Omental fat pad (tissue), 4 donors: ENCODE results near the gene NRXN2. TPM values are rescaled to one million over a fixed set of nuclear protein-coding genes. Genes with fewer than 3 reads are reported as not detected.

Experiments
- ATAC-seq: fragments of 150-250 bp; one replicate; pipeline ENCODE4 v1.9.1; 2016; ENCODE audit warnings: mild to moderate bottlenecking, moderate library complexity; ENCODE audit not compliant: low FRiP score
- DNase-seq: peaks from one replicate; pipeline ENCODE4 v3.0.0-alpha.2; 2019; ENCODE audit warnings: low spot score
- CTCF ChIP-seq, 3 donors: fragments of 450-650 bp; IDR thresholded peaks; one replicate each; pipeline ENCODE4 v1.5.1; 2016 to 2017; ENCODE audit warnings: antibody characterized with exemption in 3 of 3, mild to moderate bottlenecking in 3 of 3, moderate library complexity in 2 of 3
- total RNA-seq, 4 donors: library from RNA; depleted of rRNA; stranded (reverse); fragments of >200 nt; gene quantifications; one replicate each; pipeline ENCODE4 v1.1.0, GENCODE V29; 2016

The NRXN2 gene
- total RNA-seq, 4 donors from 2014 or later = 1.5 to 6.3 (median 3.4) TPM

DNA sequence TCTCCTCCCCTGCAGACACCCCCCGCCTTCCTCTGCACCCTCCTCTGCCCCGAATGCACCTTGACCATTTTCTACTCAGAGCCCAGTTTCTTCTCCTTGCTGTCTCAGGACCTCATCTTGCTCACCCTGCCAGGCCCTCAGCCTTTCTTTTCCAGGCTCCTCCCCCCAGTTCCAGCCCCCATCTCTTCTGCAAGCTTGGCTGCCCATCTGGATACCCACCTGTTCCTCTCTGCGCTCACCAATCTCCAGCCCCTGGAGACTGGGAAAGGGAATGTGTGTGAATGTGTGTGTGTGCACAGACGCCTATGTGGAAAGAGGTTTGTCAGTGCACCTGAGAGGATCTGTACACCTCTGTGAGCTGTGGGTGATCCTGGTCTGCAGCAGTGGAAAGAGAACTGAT is 95.6 kb downstream of the NRXN2 start:
- ATAC-seq (no peak), DNase-seq (no peak)
- no peak for TF ChIP-seq CTCF (IDR thresholded peaks at IDR 0.05)

DNA sequence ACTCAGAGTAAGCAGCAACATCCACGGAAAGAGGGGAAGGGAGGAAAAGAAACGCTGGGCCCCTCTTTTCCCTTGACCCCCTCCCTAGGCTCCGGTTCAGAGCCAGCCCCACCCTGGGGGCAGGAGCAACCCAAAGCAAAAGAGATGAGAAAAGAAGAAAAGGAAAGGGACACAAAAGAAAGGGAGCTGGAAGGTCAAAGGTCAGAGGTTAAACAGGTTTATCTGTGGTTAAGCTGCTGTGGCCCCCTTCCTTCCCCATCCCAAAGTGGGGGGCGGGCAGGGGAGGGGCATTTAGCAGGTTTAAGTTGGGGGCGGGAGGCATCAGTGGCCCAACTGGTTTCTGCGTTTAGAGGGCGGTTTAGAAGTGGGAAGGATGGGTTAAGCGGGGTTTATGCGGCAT is 96.4 kb downstream of the NRXN2 start:
- ATAC-seq (no peak), DNase-seq (no peak)
- TF ChIP-seq CTCF (IDR thresholded peaks at IDR 0.05) = no peak

DNA sequence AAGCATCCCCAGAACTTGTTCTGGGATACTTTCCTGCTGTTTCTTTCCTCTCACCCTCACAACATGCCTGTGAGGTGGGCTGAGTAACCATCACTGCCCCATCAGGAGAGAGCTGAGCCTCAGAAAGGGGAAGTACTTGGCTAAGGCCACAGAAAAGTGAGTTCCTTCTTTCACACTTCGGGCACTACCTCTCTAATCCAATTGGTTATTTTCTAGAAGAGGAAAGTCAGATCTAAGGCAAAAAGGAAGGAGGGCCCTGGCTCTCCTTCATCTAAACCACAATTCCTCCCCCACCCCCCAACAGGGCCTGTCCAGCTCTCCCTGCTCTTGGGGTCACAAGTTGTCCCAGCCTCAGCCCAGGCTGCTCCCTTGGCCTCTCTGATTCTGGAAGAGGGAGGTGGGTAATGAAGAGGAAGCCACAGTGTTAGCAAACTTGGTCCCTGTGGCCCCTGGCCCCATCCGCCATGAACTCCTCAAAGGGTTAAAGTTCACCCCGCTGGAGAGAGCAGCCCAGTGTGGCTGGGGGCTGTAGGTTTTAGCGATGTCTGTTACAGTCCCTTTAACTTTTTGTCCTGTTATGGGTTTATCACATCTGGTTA is 98.0 kb downstream of the NRXN2 start:
- no peak for DNase-seq
- ATAC-seq = no peak
- no peak for TF ChIP-seq CTCF (IDR thresholded peaks at IDR 0.05)

DNA sequence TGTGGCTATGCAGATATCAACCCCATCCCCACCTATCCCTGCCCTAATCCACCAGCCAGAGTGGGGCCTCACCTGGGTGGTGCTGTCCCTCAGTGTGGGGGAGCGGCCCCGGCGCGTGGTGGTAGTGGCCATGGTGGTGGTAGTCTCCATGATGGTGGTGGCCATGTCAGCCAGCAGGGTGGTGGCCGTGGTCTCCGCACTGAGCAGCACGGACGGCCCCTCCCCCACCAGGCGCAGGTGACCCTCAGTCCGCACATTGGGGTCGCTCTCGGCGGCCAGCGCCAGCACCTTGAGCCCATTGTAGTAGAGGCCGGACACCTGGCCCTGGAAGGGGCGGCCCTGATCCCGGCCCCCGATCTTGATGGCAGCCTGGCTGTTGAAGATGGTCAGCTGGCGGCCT is 100.3 kb downstream of the NRXN2 start:
- TF ChIP-seq CTCF (IDR thresholded peaks at IDR 0.05) = no peak
- DNase-seq = no peak
- no peak for ATAC-seq

GRCh38 chr11:64621283-64622019 is 101.5 kb downstream of the NRXN2 start:
- no peak for ATAC-seq
- TF ChIP-seq CTCF (IDR thresholded peaks at IDR 0.05) = no peak
- DNase-seq = no peak

GRCh38 chr11:64620381-64620971 is 102.5 kb downstream of the NRXN2 start:
- no peak for DNase-seq
- TF ChIP-seq CTCF (IDR thresholded peaks at IDR 0.05) = no peak
- ATAC-seq = peak; percentile 21
